HG02571 (cell line): ENCODE results near the gene STK32C.
"Not testable (repeated sequence)": the region's sequence is repeated elsewhere in the genome, so short reads cannot be mapped to it uniquely, and the experiment has no call there.

ENCODE experiments used
- ATAC-seq: cut with Tn5 transposase; IDR thresholded peaks from one replicate; pipeline ENCODE4 v1.9.1; 2021; ENCODE audit warnings: mild to moderate bottlenecking, moderate library complexity; ENCODE audit not compliant: unreplicated experiment

Gene STK32C

DNA sequence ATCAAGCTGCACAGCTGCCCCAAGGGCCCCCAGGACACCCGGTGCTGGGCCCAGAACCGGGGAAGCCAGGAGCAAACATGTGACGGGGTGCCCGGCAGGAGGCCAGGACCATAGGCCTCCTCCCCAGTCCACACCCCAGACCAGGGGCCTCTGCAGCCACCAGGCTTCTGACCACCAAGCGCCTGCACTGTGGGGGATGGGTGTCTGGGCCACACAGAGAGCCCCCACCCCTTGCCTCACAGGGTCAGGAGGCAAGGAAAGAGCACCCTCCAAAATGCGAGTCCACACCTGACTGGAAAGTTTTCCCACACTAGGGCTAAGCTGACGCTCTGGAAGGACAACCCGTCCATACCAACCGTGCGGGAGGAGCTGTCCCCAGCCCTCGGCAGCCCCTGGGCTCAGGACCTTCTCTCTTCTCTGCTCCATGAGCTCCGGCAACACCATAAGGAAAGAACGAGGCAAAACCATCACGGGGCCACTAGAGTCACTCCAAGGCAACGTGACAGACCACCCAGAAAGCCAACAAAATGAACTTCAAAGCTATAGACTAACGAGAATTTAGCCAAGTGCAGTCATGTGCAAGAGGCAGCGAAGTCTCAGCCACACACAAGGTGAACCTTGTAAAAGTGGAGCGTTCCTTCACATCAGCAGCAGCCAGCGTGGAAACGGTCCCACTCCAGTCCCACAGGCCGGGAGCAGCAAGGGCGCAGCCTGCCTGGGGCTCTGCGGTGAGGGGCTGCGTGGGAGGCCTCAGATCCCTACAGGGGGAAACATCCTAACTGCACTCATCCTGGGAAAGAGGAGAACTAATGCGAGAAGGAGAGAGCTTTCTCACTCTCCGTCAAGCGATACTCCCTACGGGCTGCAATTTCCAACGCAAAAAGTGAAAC is 5.1 kb downstream of the STK32C start:
- no peak for ATAC-seq

DNA sequence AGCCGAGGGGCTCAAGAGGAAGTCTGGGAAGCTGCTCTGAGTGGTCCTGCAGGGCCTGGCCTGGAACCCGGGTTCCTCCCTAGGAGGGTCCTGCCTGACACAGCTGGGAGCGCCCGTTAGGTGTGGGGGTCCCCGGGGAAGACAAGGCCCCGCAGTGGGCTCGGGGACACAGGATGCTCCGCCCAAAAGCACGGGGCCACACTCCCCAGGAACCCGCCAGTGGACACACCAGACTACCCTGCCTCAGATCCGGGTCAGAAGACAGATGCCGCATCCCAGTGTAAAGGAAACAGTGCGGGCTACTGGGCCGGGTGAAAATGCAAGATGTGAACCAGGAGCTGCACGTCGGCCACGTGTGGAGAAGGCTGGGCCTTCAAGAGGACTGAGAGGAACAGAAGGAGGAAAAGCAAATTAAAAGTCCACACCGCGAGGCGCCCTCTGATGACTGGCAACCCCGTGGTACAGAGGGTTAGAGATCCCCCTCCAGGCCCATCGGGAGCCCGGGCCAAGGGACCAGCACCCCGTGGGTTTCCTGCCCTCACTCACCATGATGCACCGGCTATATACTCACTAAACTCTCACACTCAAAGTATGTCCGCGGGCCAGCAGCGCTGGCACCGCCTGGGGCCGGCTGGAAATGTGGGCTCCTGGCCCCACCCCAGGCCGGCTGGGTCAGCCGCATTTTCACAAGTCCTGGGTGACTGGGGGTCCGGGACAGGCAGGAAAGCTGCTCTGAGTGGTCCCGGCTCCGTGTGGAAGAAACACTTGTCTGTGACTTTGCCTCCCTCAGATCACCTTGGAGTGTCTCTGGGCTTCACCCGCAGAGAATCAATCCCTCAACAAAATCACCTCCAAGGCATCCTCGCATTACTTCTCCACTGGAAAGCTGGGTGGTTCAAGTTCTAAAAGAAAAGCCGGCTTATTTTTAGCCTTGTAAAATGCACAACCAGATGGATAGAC is 6.1 kb downstream of the STK32C start:
- no peak for ATAC-seq

DNA sequence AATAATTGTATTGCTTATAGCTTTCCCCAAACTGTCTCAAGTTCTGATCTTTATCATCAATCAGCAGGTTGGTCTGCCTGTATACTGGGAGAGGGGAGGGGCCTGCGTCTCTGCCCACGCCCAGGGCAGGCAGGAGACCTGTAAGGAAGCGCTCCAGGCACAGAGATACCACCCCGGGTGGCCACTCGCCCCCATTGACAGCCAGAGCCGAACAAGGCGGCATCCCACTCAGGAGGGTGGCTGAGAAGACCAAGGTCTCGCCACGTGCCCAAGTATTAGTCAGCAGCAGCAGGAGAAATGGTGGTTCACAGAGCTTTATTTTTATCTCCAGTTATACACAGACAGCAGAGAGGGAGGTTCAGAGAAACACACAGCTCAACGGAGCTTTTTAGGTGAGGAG is 7.2 kb downstream of the STK32C start:
- ATAC-seq = no peak

DNA sequence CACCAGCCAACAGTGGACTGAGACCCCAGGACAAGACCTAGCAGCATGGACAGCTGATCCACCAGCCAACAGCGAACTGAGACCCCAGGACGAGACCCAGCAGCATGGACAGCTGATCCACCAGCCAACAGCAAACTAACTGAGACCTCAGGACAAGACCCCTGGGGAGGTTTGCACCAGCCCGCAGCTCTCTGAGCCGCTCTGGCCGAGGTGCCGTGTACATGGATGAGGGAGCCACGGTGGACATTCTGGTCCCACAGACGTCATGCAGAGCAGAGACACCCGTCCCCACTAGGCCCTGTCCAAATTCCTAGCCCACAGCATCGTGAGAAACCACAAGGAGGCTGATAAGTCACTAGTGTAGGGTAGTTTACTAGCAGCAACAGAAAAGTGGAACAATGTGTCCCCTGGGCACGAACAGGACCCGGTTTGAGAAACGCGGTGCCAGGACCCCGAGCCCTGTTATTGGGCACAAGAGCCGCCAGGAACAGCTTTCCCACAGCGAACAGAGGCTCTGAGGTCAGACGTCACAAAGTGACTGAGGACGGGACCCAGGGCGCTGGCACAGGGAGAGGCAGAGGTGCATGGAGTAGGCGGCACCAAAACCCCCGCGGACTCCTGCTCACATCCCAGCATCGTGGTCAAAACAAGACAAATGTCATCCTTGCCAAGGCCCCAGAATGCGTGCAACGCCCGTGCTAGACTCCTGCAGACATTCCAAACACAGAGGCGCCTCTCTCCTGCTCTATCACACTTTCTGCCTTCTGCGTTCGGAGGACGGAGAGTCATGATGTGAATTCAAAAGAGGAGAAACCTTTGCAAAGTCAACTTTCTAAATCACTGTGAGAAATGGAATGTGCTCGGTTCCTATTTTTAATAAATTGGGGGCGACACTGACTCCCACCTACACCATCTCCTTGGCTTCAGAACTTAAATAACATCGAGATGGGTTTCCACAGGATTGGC is 8.1 kb downstream of the STK32C start:
- no peak for ATAC-seq

DNA sequence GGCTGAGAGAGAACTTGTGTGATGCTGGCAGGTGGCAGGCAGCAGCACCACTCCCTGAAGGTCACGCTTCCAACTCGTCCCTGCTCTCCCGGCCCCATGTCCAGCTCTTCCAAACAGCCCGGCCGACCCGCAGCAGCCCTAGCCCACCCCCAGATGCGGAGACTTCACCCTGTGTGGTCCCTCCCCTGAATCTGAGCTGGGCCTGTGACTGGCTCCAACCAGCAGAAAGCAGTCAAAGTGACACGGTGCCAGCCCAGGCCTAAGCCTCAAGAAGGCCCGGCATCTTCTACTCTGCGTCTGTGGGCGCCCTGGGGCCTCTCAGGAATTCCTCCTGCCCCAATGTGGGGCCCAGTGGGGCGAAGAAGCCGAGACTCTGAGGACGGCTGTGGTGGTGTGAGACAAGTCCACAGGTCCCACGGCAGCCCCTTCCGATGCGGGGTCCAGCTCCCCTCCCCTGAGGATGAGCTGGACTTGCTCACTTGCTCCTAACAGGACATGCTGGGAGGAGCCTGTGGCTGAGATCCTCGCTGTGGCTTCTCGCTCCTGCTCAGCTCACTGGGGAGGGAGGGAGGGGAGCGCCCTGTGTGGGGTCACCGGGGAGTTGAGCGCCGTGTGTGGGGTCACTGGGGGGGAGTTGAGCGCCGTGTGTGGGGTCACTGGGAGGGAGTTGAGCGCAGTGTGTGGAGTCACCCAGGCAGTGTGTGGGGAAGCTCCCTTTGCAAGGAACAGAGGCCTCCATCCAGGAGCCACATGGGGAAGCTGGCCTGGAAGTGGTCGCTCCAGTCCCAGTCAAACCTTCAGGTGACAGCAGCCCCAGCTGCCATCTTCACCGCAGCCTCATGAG is 9.5 kb downstream of the STK32C start:
- ATAC-seq = no peak

DNA sequence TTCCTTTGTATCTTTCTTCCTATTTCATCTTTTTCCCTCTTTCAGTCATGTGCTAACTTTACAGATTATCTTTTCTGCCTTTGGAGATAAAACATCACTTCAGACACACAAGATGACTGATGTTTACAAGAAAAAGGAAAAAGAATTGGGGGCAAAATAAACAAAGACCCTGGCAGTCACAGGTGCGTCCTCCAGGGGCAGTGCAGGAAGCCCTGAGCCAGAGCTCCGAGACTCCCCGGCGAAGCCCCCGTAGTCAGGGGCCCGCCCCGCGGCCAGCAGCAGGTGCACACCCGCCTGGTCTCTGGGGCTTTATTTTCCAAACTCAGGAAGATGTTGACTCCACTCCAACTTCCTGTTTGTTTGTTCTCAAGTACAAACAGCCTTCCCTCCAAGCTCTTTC is 10.2 kb downstream of the STK32C start:
- no peak for ATAC-seq

DNA sequence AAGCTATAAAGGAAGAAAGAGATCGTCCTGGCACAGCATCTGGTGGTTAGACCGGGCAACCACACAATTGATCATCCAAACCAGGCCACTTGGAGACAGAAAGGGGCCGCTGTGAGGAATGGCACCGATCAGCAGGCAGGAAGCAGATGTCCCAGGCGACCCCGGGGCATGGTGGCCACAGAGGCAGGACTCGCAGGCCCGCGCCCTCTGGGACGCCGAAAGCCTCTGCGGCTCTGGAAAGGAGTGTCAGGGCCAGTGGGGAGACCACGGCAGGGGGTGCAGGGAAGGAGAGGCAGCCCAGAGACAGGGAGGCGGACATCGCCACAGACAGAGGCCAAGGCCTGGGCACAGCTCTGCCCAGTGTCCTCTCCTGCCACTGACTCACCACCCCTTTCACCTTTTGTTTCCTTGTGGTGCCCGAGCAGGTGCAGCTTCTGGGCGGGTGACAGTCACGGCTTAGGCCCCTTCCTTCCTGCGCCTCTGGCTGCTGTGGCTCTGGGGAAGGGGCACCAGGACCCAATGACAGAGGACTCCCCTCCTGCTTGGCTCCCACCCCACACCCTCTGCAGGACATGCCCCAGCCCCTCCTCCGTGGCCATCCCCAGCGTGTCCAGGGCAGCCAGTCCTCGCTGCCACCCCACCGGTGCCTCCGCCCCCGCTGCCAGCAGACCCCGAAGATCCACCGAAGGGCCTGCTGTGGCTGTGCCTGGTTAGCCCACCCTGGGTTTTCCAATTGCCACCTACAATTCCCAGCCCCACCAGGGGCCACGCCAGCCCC is 10.9 kb downstream of the STK32C start:
- ATAC-seq = no peak

DNA sequence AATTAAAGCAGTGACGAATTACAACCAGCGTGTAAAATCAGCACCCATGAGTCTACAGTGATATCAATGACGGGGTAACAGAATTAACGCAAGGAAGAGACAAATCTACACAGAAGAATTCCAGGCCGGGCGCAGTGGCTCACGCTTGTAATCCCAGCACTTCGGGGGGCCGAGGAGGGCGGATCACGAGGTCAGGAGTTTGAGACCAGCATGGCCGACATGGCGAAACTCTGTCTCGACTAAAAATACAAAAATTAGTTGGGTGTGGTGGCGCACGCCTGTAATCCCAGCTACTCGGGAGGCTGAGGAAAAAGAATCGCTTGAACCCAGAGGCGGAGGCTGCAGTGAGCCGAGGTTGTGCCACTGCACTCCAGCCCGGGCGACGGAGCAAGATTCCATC is 12.3 kb downstream of the STK32C start:
- not testable (repeated sequence) for ATAC-seq

DNA sequence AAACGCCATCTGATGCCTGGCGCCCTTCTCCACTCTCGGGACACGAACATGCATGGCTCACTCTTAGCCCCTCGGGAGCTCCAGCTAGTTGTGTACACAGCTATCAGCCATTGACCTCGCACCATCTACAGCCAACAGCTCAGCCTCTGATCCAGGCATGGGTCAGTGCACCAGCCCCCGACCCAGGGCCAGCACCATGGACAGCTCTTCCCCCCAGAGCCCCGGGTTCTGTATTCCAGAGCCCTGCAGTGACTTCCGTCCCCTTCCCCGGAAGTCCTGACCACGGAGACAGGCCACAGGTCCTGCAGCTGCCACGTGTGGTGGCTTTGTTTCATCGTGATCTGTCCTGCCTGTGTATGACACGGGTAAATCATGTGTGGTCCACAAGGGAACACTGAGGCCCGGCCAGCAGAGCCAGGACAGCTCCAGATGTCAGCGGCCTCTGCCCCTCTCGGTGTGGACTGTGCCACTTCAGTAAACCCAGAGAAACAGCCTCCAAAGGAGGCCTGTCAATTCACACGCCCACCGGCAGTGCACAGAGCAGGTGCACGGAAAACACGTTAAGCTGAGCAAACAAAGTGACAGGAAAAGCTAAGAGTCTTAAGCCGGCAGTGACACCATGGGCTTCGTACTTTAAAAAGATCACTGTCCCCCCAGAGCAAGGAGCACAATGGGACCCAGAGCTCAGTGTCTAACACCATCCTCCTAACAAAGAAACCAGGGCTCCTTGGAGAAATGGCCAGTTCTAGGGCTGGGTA is 13.0 kb downstream of the STK32C start:
- no peak for ATAC-seq

DNA sequence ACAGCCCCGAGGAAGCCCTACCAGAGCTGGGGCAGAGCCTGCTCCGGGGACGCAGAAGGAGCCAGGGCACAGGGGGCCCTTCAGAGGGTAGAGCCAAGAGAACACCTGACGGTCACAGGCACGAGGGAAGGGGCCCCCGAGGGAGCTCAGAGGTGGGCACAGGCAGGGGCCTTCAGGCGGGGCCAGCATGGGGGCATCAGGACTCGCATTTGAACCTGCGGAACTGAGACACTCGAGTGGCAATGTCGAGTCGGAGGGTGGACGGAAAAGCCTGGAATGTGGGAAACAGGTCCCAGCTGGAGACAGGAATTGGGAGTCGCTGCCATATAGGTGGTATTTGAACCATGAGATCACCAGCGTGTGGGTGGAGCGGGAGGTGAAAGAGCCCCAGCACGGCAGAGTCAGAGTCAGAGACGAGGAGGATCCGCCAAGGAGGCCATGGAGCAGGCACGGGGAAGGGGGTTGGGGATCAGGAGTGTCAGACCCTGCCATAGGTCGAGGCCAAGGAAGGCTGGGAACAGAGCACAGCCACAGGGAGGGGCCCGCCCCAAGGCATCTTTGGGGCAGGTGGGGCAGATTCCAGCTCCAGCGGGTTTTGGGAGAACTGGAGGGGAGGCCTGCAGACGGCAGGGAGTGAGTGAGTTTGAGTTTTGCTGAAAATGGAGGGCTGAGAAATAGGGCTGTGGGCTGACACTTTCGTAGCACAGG is 13.8 kb downstream of the STK32C start:
- ATAC-seq = no peak

DNA sequence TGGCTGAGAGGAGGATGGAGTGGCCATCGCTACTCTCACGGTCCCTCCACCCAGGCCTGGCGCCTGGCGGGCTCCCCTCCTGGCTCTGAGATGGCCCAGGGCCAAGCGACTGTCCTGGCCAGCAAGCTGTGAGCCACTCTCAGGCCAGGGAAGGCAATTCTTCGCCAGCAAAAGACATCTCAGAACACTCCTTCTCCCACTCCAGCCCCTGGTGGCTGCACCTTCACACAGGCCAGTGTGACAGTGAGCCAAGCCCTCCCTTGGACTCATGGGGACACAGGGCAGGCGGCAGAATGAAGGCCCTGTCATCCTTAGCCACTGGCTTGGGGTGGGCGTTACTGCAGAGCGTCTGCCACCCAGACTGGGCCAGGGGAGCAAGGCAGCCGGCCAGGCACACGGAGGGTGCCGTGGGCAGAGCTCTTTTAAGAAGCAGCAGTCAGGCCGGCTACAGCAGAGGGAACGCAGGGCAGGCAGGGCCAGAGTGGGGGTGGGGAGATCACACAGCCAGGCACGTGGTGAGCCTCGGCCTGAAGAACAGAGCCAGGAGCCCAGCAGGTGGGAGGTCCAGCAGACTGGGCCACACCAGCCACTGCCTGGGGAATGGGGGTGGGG is 14.4 kb downstream of the STK32C start:
- no peak for ATAC-seq

DNA sequence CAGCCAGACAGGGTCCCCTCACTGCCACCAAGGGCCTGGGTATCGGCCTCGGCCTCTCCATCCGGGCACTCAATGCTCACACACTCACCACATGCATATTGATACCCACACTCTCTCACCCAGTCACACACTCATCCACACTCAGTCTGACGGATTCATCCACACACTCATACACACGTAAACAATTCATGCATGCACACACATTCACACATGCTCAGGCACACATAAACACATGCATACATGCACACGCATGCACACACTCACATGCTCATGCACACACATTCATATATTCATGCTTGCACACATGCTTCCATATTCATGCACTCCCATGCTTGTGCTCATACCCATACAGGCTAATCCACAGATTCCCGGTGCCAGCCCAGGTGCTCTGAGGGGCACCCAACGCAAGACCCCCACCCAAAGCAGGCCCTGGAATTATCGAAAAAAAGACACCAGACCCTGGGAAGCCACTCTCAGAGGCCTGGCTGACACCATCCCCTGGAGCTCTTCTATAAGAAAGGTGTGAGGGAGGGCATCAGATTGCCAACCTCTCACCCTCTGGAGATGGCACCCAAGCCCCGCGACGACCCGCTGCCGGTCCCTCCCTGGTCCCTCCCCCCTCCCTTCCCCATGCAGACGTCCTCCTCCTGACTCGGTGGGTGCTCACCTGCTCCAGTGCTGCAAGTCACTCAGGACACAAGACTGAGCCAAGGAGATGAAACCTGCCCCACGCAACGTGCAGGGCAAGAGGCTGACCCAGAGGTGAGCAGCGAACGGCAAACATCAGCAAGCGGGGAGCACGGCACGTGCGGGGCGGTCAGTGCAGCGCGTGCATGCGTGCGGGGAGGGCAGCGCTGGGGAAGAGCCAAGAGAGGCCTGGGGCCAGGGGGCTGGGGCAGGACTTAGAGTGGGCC is 15.2 kb downstream of the STK32C start:
- ATAC-seq = no peak

DNA sequence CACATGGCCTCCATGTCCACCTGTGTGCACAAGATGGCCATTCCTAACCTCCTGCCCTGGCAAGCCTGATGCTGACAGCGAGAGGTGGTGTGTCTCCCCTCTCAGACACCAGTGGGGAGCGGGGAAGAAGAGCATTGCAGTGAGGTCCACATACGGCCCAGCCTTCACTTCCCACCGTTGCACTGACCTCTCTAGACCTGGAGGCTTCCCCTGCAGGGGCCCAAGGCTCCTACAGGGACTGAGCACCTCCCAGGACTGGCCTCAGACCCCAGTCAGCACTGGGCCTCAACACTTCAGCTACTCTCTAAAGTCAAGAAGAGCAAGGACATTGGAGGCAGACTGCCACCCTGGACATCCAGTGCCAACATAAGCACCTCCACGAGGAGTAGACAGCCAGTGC is 15.9 kb downstream of the STK32C start:
- ATAC-seq = no peak

DNA sequence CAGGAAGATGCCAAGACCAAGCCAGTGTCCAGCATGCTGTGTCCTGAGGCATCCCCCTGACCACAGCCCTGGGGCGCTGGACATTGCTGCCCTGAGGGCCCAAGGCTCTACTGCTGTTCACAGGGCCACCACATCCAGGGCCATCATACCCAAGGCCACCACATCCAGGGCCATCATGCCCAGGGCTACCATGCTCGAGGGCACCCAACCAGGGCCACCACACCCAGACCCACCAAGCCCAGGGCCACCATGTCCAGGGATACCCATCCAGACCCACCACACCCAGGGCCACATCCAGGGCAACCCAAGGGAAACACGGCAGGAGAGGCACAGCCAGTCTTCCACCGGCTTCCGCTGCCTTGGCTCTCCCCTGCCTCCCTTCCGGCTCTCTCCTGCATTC is 17.1 kb downstream of the STK32C start:
- ATAC-seq = no peak

DNA sequence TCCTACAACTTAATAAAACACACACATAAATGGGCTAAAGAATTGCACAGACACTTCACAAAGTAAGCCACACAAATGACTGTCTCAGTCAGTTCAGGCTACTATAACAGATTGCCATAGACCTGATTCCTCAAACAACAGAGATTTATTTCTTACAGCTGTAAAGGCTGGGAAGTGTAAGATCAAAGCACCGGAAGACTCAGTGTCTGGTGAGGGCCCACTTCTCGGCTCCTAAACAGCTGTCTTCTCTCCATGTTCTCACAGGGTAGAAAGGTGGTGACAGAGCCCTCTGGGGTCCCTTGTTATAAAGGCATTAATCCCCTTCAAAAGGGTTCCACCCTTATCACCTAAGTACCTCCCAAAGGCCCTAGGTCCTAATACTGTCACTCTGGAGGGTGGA is 18.3 kb downstream of the STK32C start:
- no peak for ATAC-seq
